ENCODE data around the gene KATNB1.

KATNB1 gene

GRCh38 chr16:57757883-57758282, 22.3 kb downstream of the KATNB1 start:
- H3K4me3 ChIP-seq (ENCODE audit: low read depth, low read length) = no peak overlapping the region
- no peak for TF ChIP-seq CTCF (IDR thresholded peaks at IDR 0.05; ENCODE audit: borderline replicate concordance, insufficient read depth, low read depth, low read length)

GRCh38 chr16:57758331-57759117, 23.0 kb downstream of the KATNB1 start:
- TF ChIP-seq CTCF (IDR thresholded peaks at IDR 0.05; ENCODE audit: borderline replicate concordance, insufficient read depth, low read depth, low read length) = no peak
- H3K4me3 ChIP-seq (ENCODE audit: low read depth, low read length) = no peak overlapping the region

- no peak for TF ChIP-seq CTCF (IDR thresholded peaks at IDR 0.05; ENCODE audit: borderline replicate concordance, insufficient read depth, low read depth, low read length)
- H3K4me3 ChIP-seq (ENCODE audit: low read depth, low read length) = no peak overlapping the region
Measured at GRCh38 chr16:57759131-57759530, 23.6 kb downstream of the KATNB1 start.

- H3K4me3 ChIP-seq (ENCODE audit: low read depth, low read length) = no peak overlapping the region
- no peak for TF ChIP-seq CTCF (IDR thresholded peaks at IDR 0.05; ENCODE audit: borderline replicate concordance, insufficient read depth, low read depth, low read length)
Measured at GRCh38 chr16:57759541-57760356, 24.2 kb downstream of the KATNB1 start.

- H3K4me3 ChIP-seq (ENCODE audit: low read depth, low read length) = no peak overlapping the region
- no peak for TF ChIP-seq CTCF (IDR thresholded peaks at IDR 0.05; ENCODE audit: borderline replicate concordance, insufficient read depth, low read depth, low read length)
Measured at GRCh38 chr16:57760357-57761160, 25.0 kb downstream of the KATNB1 start.

- H3K4me3 ChIP-seq (ENCODE audit: low read depth, low read length) = no peak overlapping the region
- TF ChIP-seq CTCF (IDR thresholded peaks at IDR 0.05; ENCODE audit: borderline replicate concordance, insufficient read depth, low read depth, low read length) = no peak
Measured at GRCh38 chr16:57761301-57761700, 25.7 kb downstream of the KATNB1 start.
